Aorta (tissue), 5 donors: ENCODE results near the gene NUP50. TPM values are rescaled to one million over a fixed set of nuclear protein-coding genes. Genes with fewer than 3 reads are reported as not detected.
A peak's percentile ranks its signal among the peaks of the same experiment; 100 is the strongest.

Experiments
- ATAC-seq: fragments of 200-7000 bp; cut with Tn5 transposase; one replicate; pipeline ENCODE4 v1.9.1; 2022; ENCODE audit warnings: moderate library complexity; ENCODE audit not compliant: low FRiP score
- DNase-seq, 2 donors: peaks; one replicate each; pipeline ENCODE4 v3.0.0-alpha.2; 2020
- H3K27ac ChIP-seq, 2 donors: one replicate each; pipeline ENCODE4 v1.5.1; 2013; ENCODE audit warnings: low read length in 2 of 2, mild to moderate bottlenecking in 2 of 2, moderate library complexity in 2 of 2, control low read depth in 1 of 2, inconsistent platforms in 1 of 2, low read depth in 1 of 2
- H3K27me3 ChIP-seq, 2 donors: one replicate each; pipeline ENCODE4 v1.6.1; 2013; ENCODE audit warnings: control low read depth in 1 of 2, low read length in 1 of 2, mild to moderate bottlenecking in 1 of 2, moderate library complexity in 1 of 2; ENCODE audit not compliant: insufficient read depth in 2 of 2, control insufficient read depth in 1 of 2
- H3K36me3 ChIP-seq, 2 donors: one replicate each; pipeline ENCODE4 v1.6.1; 2013; ENCODE audit warnings: control low read depth in 1 of 2, low read length in 1 of 2, mild to moderate bottlenecking in 1 of 2; ENCODE audit not compliant: insufficient read depth in 2 of 2, control insufficient read depth in 1 of 2
- H3K4me1 ChIP-seq, 2 donors: one replicate each; pipeline ENCODE4 v1.6.1; 2013; ENCODE audit warnings: low read length in 2 of 2, control low read depth in 1 of 2, mild to moderate bottlenecking in 1 of 2, moderate library complexity in 1 of 2; ENCODE audit not compliant: insufficient read depth in 2 of 2, control insufficient read depth in 1 of 2
- H3K4me3 ChIP-seq, 2 donors: one replicate each; pipeline ENCODE4 v1.5.1; 2013; ENCODE audit warnings: low read length in 2 of 2, control low read depth in 1 of 2, mild to moderate bottlenecking in 1 of 2
- H3K9me3 ChIP-seq: one replicate; pipeline ENCODE4 v1.6.1; 2013; ENCODE audit warnings: mild to moderate bottlenecking, low read length; ENCODE audit not compliant: control insufficient read depth
- WGBS, 2 donors: extraction: QIAGEN DNeasy Blood & Tissue Kit; methylation state at CpG; one replicate each; pipeline ENCODE4 v1.1.7; 2013; 5-methylcytosine and 5-hydroxymethylcytosine counted together
- intact Hi-C, 2 donors: fragments of 100-400 bp; cut with DNase I; formaldehyde crosslinking; loops; one replicate each; pipeline versions ENCODE4 v1.14.2 to v1.15.0; 2022
- polyA plus RNA-seq, 2 donors: library from polyadenylated mRNA; stranded (reverse); fragments of 200-250 nt; gene quantifications; one replicate each; pipeline ENCODE4 v1.2.3, GENCODE V29; 2013
- total RNA-seq, 2 donors: library from RNA; stranded (reverse); fragmentation: NEBNext Ultra II Directional; extraction: Animal tissue kit (Norgen Biotek cat#: 25700); gene quantifications; one replicate each; pipeline ENCODE4 v1.2.1, GENCODE V29; 2021
- donor health status: healthy with polysubstance abuse.
- donor health status: Bipolar disorder and iron deficiency.
- donor health status: DM: no; HTN: no; CAD: no.
- donor health status: DM: no; HTN: no; CAD: no.
- donor health status: DM: yes; HTN: yes; CAD: no.

The NUP50 gene
- total and polyA plus RNA-seq, 4 donors: 5.6 to 49.7 (median 19.6) TPM

- Histone ChIP-seq H3K4me3 (no peak overlapping the region), H3K4me1 (no peaks in the 10 kb centered on the region), H3K9me3 (no peaks in the 10 kb centered on the region), H3K27me3 (no peaks in the 10 kb centered on the region), H3K36me3 (no peaks in the 10 kb centered on the region), H3K27ac (no peak overlapping the region)
- DNase-seq (peak in 1 of 2 donors; percentile 69), ATAC-seq (peak; percentile 46)
- intact Hi-C loops: no loop called here
- 88 to 89% methylated on average over 19 of the region's 19 CpGs for WGBS, 2 donors
Measured at GRCh38 chr22:45224988-45225731, 61.4 kb downstream of the NUP50 start.

- H3K9me3 ChIP-seq: no peaks in the 10 kb centered on the region
- H3K4me1 ChIP-seq: no peaks in the 10 kb centered on the region
- peak; percentile 74 to 75 for DNase-seq
- H3K27me3 ChIP-seq: no peaks in the 10 kb centered on the region
- no peak overlapping the region for H3K4me3 ChIP-seq
- 83 to 84% methylated on average over 26 of the region's 26 CpGs for WGBS, 2 donors
- ATAC-seq: peak; percentile 54
- no peak overlapping the region for H3K27ac ChIP-seq
- intact Hi-C loops: no loop called here
- H3K36me3 ChIP-seq: no peaks in the 10 kb centered on the region
Measured at GRCh38 chr22:45225732-45226502, 62.2 kb downstream of the NUP50 start.

- WGBS, 2 donors: 44 to 53% methylated on average over 17 of the region's 17 CpGs
- no peaks in the 10 kb centered on the region for H3K9me3 ChIP-seq
- H3K36me3 ChIP-seq: no peaks in the 10 kb centered on the region
- no peak overlapping the region for H3K27ac ChIP-seq
- DNase-seq (peak; percentile 73 to 78), ATAC-seq (no peak)
- no peaks in the 10 kb centered on the region for H3K27me3 ChIP-seq
- no peak overlapping the region for H3K4me3 ChIP-seq
- no peaks in the 10 kb centered on the region for H3K4me1 ChIP-seq
- intact Hi-C loops: no loop called here
Measured at GRCh38 chr22:45226503-45227186, 62.9 kb downstream of the NUP50 start.

GRCh38 chr22:45227645-45228400 is 64.1 kb downstream of the NUP50 start:
- no peak for ATAC-seq
- Histone ChIP-seq H3K4me1 (no peaks in the 10 kb centered on the region), H3K27me3 (no peaks in the 10 kb centered on the region), H3K27ac (no peak overlapping the region), H3K36me3 (no peaks in the 10 kb centered on the region), H3K9me3 (no peaks in the 10 kb centered on the region), H3K4me3 (no peak overlapping the region)
- 87 to 88% methylated on average over 16 of the region's 16 CpGs for WGBS, 2 donors
- peak; percentile 81 to 82 for DNase-seq
- intact Hi-C loops: no loop called here

GRCh38 chr22:45228401-45228754 is 64.7 kb downstream of the NUP50 start:
- Histone ChIP-seq H3K36me3 (no peaks in the 10 kb centered on the region), H3K4me1 (no peaks in the 10 kb centered on the region), H3K27me3 (no peaks in the 10 kb centered on the region), H3K4me3 (no peak overlapping the region), H3K27ac (no peak overlapping the region), H3K9me3 (no peaks in the 10 kb centered on the region)
- ATAC-seq (no peak), DNase-seq (peak in 1 of 2 donors; percentile 43)
- intact Hi-C loops: no loop called here
- WGBS, 2 donors: 88 to 93% methylated on average over 8 of the region's 8 CpGs

GRCh38 chr22:45229181-45229580 is 65.5 kb downstream of the NUP50 start:
- no peak for ATAC-seq
- no peaks in the 10 kb centered on the region for H3K4me1 ChIP-seq
- H3K27ac ChIP-seq: no peak overlapping the region
- no peak overlapping the region for H3K4me3 ChIP-seq
- no peaks in the 10 kb centered on the region for H3K36me3 ChIP-seq
- no peaks in the 10 kb centered on the region for H3K27me3 ChIP-seq
- intact Hi-C loops: no loop called here
- no peaks in the 10 kb centered on the region for H3K9me3 ChIP-seq
- no peak for DNase-seq
- WGBS, 2 donors: 86 to 93% methylated on average over 11 to 13 of the region's 13 CpGs

- WGBS, 2 donors: 86 to 89% methylated on average over 16 of the region's 16 CpGs
- no peak overlapping the region for H3K27ac ChIP-seq
- intact Hi-C loops: no loop called here
- DNase-seq (no peak), ATAC-seq (no peak)
- H3K4me1 ChIP-seq: no peaks in the 10 kb centered on the region
- no peaks in the 10 kb centered on the region for H3K9me3 ChIP-seq
- H3K4me3 ChIP-seq: no peak overlapping the region
- H3K27me3 ChIP-seq: no peaks in the 10 kb centered on the region
- H3K36me3 ChIP-seq: no peaks in the 10 kb centered on the region
Measured at GRCh38 chr22:45230026-45230721, 66.4 kb downstream of the NUP50 start.

- Histone ChIP-seq H3K27ac (no peak overlapping the region), H3K36me3 (no peaks in the 10 kb centered on the region), H3K4me1 (no peaks in the 10 kb centered on the region), H3K27me3 (no peaks in the 10 kb centered on the region), H3K9me3 (no peaks in the 10 kb centered on the region), H3K4me3 (no peak overlapping the region)
- DNase-seq (no peak), ATAC-seq (no peak)
- 84 to 94% methylated on average over 2 of the region's 2 CpGs for WGBS, 2 donors
- intact Hi-C loops: no loop called here
Measured at GRCh38 chr22:45231293-45231692, 67.6 kb downstream of the NUP50 start.
